ENCODE results near the gene AIF1L.

The AIF1L gene

DNA sequence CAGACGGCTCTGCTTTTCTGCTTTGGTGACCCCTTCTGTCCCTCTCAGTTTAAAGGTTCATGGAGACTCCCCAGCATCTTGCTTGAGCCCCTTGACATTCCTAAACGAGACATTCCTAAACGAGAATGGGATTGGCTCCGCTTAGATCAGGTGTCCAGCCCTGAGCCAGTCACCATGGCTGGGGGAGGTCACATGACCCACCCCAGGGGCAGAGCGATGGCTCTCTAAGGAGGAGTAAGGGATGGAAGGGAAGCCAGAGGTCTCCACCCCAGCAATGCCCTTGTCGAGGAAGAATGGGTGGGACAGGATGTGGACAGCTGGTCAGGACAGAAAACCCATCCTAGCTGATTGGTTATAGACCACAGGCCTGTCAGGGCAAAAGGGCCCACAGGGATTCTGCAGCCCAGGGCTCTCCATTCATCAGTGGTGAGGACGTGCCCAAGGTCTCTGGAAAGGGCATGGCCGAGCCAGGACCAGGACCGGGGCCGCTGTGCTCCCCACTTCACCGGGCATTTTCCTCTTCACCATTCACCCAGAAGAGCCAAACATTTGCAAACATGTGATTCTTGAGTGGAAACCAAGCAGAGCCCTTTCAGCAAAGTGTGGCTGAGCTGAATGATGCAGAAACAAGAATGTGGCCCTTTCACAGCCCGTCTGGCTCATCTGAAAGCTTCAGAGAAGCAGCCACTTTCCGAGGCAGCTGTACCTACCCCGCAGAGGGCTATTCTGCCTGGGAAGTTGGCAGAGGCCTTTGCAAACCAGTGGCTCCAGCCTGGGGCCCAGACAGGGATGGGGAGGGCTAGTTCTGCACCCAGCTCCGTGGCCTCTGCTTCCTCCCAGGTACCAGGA is 19.8 kb upstream of the AIF1L start:
- FAIRE-seq = no peak
- no peak for DNase-seq (ENCODE audit: insufficient read length, low spot score)

DNA sequence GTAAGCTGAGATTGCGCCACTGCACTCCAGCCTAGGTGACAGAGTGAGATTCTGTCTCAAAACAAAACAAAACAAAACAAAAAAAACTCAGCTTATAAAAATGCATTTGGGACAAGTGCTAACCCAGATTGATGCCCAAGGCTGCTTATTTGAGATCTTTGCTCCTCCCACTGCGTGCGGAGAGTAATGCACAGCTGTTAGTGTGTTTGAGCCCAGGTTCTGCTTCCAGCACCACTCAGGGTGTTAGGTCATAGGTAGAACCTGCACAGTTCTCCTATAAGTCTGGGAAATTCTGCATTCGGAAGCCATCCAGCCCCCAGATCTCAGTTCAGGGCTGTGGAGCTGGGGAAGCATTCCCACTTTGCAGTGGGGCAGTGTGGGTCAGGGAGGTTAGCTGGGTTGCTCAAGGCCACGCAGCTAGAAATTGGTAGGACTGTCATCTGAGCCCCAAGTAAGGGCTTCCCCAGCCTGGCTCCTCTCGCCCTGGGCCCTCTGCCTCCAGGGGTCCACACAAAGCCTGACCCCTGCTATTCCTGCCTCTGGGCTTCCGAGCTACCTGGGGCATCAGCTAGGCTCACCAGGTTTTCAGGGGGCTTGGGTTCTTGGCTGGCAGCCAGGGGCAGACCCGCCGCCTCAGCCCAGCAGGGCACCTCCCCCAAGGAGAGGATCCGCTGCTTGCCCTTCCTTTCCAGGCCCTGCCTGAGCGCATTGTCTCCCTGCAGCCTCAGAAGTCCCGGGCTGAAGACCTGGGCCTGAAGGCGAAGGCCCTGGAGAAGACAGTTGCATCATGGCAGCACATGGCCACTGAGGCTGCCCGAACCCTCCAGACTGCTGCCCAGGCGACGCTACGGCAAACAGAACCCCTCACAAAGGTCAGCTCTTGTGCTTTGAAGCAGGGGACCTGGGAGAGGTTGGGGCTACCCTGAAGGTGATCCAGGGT is 17.6 kb upstream of the AIF1L start:
- no peak for FAIRE-seq
- DNase-seq (ENCODE audit: insufficient read length, low spot score) = no peak

DNA sequence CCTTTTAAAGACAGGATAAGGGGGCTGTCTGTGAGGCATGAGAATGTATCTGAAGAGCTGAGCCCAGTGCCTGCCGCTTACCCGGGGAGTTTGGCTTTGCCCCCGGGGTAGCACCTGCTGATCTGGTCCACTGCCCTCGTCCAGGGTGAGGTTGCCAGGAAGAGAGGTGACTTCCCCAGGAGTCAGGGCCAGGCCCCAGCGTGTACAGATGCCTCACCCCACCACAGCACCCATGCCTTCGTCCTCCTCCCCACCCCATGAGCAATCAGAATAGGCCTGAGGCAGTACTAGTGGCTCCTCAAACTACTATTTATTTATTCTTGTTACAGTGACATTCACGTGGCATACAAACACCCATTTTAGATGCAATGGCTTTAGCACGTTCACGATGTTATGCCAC is 15.7 kb upstream of the AIF1L start:
- FAIRE-seq (no peak), DNase-seq (ENCODE audit: insufficient read length, low spot score) (no peak)

DNA sequence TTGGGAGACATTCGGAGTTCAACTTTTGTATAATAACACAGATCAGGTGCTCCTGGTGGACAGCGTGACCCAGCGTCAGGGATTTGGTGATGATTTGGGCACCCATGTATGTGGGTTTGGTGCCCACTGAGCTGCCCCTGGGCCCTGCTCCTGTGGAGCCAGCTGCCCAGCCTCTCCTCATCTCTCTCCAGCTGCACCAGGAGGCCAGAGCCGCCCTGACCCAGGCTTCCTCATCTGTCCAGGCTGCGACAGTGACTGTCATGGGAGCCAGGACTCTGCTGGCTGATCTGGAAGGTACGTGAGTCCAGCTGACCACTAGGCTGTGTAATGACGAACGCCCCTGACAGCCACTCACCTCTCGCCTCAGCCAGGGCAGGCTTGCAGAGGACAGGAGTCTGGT is 14.5 kb upstream of the AIF1L start:
- DNase-seq (ENCODE audit: insufficient read length, low spot score) (no peak), FAIRE-seq (no peak)

DNA sequence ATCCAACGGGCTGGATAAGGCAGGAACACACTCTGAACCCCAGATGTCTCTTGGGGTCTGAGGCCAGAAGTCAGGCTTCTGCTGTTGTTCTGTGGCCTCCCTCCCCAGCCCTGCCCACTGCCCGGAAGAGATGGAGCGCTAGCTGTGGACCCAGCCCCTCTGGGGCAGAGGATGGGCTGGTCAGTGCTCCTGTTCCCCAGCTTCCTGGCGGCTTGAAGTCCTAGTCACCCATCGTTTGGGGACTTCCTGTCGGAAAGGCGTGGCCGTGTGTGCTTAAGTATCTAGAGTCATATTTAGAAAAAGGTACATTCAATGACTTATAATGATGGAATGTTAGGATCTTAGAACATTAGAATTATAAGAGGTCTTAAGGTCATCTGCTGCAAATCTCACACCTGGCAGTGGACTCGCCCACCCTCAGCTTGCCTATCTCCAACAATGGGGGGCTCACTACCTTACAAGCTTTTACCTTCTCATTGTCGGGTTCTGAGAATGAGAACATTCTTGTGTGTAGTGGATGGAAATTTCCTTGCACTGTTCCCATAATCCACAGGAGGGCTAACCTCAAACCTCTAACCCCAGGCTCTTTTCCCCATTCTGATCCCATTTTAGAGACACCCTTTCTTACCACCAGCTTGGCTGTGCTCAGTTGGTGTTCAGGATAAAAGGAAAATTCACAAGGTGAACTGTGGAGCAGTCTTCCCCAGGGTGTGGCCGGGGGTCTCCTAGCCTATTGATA is 13.4 kb upstream of the AIF1L start:
- FAIRE-seq (no peak), DNase-seq (ENCODE audit: insufficient read length, low spot score) (no peak)

DNA sequence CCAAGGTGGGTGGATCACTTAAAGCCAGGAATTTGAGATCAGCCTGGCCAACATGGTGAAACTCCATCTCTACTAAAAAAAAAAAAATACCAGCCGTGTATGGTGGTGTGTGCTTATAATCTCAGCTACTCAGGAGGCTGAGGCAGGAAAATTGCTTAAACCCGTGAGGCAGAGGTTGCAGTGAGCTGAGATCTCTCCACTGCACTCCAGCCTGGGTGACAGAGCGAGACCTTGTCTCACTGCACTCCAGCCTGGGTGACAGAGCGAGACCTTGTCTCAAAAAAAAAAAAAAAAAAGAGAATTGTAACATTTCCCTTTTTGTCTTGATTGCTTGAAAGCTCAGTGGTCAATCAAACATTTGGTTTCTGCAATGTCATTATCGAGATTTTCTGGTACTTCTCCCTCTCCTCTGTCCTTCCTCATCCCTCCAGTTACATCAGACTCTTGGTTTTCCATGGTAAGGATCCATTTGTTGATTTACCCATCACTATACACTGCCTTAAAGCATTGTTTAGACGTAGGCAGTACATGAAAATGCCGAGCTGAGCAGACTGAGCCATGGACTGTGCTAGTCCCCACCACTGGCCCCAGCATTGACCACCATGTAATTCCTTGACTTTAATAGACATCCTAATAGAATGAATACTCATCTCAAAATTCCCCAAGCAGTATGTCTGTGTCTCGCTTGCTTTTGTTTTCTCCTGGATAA is 11.5 kb upstream of the AIF1L start:
- FAIRE-seq = no peak

DNA sequence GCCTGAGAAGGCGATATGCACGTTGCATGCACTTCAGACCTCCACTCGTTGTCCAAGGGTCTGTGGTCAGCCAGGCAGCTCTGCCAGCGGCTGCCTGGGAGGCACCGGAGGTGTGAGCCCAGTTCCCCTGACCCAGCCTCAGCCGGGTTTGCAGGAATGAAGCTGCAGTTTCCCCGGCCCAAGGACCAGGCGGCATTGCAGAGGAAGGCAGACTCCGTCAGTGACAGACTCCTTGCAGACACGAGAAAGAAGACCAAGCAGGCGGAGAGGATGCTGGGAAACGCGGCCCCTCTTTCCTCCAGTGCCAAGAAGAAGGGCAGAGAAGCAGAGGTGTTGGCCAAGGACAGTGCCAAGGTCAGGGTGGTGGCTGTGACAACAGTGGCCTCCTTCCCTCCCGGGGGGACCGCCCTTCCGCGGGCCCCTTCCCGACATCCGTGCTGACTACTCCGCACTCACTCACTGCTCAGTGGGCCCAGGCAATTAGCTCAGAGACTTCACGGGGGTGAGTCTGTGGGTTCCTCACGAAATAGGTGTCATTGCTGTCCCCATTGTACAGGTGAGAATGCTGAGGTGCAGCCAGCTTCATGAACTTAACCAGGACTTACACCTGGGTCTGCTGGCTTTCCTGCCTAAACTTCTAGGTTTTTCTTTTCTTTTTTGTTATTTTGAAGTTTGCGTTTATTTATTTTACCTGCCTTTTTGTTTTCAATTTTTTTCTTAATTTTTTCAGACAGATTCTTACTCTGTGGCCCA is 10.8 kb upstream of the AIF1L start:
- FAIRE-seq = no peak
- no peak for DNase-seq (ENCODE audit: insufficient read length, low spot score)

More for the DNA sequence above, 11.5 kb upstream of the AIF1L start:
- no peak for DNase-seq (ENCODE audit: insufficient read length, low spot score)

DNA sequence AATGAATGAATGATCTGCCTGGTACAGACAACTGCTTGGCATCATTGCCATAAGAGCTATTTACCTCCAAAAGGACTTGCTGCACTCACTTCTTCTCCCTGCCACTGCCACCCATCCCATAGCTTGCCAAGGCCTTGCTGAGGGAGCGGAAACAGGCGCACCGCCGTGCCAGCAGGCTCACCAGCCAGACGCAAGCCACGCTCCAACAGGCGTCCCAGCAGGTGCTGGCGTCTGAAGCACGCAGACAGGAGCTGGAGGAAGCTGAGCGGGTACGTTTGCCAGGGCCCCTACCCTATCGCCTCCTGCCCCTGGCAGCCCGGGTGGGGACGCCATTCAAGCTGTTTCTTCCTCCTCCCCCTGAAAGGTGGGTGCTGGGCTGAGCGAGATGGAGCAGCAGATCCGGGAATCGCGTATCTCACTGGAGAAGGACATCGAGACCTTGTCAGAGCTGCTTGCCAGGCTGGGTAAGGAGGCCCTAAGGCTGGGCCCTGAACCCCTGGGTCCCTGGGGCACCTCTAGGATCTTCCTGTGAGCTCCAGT is 8.9 kb upstream of the AIF1L start:
- FAIRE-seq = no peak
- DNase-seq (ENCODE audit: insufficient read length, low spot score) = no peak

DNA sequence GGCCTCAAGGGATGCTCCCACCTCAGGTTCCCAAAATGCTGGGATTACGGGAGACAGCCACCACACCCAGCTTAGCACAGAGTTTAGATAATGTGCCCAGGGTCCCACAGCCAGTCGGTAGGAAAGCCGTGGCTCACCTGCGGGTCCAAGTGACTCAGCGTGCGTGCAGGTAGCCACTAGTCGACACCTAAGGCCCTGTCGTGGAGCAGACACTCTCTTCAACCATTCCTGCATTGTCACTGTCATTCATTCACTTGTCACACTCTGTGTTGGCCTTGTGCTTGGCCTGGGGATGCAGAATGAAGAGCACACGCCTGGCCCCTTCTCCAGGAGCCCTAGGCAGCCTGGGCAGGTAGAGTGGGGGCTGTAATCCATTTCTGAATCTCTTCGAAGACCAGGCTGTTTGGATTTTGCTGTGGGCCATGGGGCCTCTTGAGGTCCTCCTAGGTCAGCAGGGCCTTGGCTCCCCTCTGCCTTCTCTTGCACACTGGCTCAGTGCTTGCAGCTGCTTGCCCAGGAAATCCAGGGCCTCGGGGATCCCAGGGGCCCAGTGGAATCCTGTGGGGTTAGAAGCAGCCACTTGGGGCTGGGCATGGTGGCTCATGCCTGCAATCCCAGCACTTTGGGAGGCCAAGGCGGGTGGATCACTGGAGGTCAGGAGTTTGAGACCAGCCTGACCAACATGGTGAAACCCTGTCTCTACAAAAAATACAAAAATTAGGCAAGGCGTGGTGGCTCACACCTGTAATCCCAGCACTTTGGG is 6.1 kb upstream of the AIF1L start:
- FAIRE-seq (no peak), DNase-seq (ENCODE audit: insufficient read length, low spot score) (no peak)

DNA sequence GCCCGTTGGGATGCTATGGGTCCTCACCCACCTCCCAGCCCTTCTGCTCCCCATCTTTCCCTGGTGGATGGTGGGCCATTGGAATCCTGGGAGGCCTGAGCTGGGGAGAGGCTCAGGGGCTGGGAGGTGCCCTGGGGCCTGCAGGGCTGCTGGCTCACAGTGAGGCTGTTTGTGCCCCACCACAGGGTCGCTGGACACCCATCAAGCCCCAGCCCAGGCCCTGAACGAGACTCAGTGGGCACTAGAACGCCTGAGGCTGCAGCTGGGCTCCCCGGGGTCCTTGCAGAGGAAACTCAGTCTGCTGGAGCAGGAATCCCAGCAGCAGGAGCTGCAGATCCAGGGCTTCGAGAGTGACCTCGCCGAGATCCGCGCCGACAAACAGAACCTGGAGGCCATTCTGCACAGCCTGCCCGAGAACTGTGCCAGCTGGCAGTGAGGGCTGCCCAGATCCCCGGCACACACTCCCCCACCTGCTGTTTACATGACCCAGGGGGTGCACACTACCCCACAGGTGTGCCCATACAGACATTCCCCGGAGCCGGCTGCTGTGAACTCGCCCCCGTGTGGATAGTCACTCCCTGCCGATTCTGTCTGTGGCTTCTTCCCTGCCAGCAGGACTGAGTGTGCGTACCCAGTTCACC is 4.9 kb upstream of the AIF1L start:
- no peak for DNase-seq (ENCODE audit: insufficient read length, low spot score)
- FAIRE-seq = no peak

DNA sequence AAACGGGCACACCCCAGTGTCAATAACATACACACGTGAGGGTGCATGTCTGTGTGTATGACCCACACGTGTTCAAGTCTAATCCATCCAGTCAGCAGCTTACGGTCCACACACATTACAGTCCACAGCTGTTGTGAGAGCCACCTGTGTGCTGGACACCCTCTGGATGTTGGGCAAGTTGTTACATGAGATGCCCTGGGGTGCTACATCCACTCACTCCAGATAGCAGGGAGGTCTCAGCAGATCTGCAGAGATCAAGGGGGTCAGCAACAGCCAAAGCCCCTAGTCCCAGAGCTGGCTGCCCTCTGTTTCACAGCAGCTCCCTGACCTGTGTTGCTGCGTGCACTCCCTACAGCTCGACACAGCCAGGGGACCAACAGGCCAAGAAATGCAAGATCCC is 4.3 kb upstream of the AIF1L start:
- DNase-seq (ENCODE audit: insufficient read length, low spot score) (no peak), FAIRE-seq (no peak)

DNA sequence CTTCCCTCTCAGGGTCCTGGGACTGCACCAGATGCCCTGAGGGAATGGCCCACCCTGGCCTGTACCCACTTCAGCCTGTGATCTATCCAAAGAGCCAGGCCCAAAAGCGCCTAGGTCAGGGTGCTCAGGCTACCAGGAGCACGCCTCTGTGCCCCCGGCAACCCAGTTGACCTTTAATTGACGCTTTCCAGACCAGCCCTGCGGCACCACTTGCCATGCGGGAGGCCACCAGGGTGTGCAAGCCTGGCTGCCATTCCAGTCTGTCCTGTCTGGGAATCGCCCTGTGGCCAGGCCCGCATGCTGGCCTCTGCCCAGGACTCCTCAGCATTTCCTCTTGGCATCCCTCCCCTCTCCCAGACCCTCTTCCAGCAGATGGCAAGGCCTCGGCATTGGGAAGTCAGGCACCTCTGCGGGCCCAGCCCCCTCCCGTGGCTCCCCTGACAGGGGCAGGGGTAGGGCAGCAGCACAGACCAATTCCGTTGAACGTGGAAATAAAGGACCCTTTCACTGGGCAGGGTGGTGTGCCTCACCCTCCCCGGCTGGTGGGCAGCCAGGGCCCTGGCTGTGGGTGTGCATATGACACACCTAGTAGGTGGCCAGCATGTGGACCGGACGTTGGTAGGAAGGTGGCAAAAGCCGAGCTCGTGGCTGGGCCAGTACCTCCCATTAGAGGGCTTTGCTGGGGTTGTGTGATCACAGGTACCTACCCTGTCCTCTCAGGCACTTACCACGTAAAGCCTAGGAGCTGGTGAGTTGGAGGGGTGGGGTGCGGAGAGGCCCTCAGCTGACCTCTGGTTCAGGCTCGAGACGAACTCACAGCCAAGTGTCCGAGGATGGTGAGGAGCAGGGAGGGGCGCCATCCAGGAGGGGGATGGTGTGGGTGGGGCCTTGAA is 3.5 kb upstream of the AIF1L start:
- FAIRE-seq = no peak

DNA sequence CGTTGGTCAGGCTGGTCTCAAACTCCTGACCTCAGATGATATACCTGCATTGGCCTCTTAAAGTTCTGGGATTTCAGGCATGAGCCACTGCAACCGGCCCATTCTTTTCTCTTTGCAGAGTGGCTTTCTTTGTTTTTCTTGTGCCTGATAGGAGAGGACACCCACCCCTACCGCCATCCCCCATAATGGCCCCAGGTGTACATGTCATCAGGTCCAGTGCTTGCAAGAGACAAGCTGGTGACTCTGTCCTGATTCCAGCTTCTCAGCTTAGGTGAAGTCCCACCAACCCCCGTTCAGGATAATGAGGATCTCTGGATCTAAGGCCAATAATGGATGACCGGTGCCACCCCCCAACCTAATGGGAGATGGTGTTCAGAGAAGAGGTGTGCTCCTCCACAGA is 2.3 kb upstream of the AIF1L start:
- FAIRE-seq (no peak), DNase-seq (ENCODE audit: insufficient read length, low spot score) (no peak)

More for the DNA sequence above, 3.5 kb upstream of the AIF1L start:
- no peak for DNase-seq (ENCODE audit: insufficient read length, low spot score)

DNA sequence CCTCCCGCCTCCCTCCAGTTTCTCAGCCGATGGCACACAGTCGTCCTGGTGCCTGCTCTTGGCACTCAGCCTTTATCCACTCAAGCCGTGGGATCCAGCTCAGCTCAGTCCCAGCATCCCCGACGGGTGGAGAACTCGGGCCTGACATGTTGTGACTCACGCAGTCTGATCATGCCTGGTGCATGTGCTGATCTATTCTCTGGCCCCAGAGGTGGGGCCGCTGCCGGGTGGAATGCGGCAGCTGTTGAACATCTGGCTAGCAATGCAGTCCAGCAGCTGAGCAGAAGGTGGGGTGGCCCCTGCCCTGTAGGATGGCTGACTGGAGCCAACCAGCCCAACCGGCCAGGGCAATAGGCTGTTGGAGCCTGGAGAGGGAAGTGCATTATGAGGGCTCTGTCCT is 1.7 kb upstream of the AIF1L start:
- DNase-seq (ENCODE audit: insufficient read length, low spot score) (no peak), FAIRE-seq (no peak)

DNA sequence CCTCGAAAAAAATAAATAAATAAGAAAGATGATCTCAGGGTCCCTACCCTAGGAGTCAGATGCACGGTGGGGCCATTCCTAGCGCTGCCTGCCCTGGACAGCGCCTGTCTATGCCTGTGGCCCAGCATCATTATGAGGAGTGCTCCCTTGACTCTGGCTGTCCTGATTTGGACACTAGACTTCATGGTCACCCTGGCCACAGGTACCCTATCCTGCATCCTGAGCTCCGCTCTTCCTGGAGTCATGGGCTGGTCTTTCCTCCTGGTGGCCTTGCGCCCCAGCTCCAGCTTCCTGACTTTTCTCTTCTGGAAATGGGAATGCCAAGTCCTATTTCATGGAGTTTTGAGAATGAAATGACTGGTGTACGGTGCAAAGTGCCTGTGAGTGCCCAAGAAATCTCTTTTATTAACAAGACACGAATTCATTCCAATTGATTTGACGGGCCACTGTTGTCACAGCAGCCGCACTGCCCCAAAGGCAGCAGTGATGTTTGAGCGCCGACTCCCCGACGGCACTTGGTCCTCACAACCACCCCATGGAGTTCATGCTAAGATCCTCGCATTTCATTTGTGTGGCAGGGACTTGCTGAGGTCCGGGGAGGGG is 564 bp upstream of the AIF1L start:
- DNase-seq (ENCODE audit: insufficient read length, low spot score) = no peak
- no peak for FAIRE-seq

DNA sequence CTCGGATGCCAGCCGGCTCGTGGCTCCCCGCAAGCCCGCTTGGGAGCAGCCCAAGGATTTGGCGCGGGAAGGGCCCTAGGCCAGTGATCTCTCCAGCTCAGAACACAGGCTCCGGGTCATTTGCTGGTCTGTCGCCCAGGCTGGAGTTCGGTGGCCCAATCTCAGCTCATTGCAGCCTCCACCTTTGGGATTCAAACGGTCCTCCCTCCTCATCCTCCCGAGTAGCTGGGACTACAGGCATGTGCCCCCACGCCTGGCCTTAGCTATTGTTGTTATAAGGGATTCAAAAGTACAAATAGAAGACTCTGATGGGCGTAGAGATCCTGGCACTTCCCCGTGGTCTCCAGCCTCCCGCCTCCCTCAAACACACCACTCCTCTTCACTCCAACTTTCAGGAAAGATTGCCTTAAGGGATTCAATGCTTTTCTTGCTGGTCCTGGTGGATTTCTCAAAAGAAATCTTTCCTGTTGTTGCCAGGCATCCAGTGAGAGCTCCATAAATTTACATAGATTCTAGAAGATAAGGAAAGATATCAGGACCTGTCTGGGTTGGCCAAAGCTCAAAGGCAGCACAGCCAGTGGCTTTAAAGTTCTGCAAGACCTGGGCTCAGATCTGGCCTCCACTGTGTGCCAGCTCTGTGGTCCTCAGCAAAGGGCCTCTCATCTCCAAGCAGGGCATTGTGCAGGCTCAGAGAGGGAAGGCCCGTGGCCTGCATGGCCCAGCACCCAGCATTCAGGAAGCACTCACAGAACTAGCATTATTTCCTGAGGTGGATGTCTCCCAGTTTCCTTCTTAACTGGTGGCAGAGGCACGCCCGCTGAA is 1.0 kb downstream of the AIF1L start:
- no peak for DNase-seq (ENCODE audit: insufficient read length, low spot score)
- no peak for FAIRE-seq

Data from GM19239 (cell line).